ENCODE data around the gene S100B. TPM values are rescaled to one million over a fixed set of nuclear protein-coding genes. Genes with fewer than 3 reads are reported as not detected.

The S100B gene
- total RNA-seq, 4 donors from 2014 or later: 0.89 to 4.9 TPM; not detected in 2

- Histone ChIP-seq H3K4me1 (peaks cover 1 to 5% of the 10 kb centered on the region in 2 donors), H3K36me3 (no peaks in the 10 kb centered on the region), H3K9me3 (no peaks in the 10 kb centered on the region), H3K27ac (no peak overlapping the region), H3K27me3 (no peaks in the 10 kb centered on the region), H3K4me3 (replicated peaks in 1 of 3) (no peak overlapping the region)
- intact Hi-C loops (cut with DNase I): no loop called here
- DNase-seq: no peak
- TF ChIP-seq, protein P1, sequence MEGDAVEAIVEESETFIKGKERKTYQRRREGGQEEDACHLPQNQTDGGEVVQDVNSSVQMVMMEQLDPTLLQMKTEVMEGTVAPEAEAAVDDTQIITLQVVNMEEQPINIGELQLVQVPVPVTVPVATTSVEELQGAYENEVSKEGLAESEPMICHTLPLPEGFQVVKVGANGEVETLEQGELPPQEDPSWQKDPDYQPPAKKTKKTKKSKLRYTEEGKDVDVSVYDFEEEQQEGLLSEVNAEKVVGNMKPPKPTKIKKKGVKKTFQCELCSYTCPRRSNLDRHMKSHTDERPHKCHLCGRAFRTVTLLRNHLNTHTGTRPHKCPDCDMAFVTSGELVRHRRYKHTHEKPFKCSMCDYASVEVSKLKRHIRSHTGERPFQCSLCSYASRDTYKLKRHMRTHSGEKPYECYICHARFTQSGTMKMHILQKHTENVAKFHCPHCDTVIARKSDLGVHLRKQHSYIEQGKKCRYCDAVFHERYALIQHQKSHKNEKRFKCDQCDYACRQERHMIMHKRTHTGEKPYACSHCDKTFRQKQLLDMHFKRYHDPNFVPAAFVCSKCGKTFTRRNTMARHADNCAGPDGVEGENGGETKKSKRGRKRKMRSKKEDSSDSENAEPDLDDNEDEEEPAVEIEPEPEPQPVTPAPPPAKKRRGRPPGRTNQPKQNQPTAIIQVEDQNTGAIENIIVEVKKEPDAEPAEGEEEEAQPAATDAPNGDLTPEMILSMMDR (IDR thresholded peaks at IDR 0.05): no peak
- no peak for TF ChIP-seq POLR2A (IDR thresholded peaks at IDR 0.05)
- 77 to 81% methylated on average over 9 of the region's 9 CpGs for WGBS, 2 donors
These were observed 430 bp downstream of the S100B start for GRCh38 chr21:46604329-46604974.

DNA sequence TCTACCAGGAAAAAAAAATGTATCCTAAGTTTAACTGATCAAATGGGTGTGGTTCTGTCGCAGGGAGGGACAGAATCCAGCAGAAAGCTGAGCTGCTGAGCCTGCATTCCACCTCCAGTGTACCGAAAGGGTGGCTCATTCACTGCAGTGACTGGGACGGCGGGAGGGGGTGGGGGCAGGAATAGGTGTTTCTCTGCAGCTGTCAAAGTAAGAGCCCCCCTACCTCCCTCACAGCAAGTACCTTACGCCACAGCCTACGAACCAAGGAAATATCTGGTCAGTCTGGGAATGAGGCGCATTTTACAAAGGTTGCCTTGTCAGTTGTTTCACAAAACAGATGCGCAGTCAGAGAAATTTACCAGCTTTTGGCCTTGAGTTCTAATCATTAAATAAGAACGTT, 1.7 kb downstream of the S100B start:
- H3K27me3 ChIP-seq: no peaks in the 10 kb centered on the region
- 45 to 56% methylated on average over 8 to 9 of the region's 9 CpGs for WGBS, 2 donors
- no peak overlapping the region for H3K27ac ChIP-seq
- no peak overlapping the region for H3K4me3 ChIP-seq (replicated peaks in 1 of 3)
- DNase-seq: no peak
- intact Hi-C loops (cut with DNase I): no loop called here
- H3K4me1 ChIP-seq: peaks cover 9 to 15% of the 10 kb centered on the region in 2 donors
- H3K36me3 ChIP-seq: no peaks in the 10 kb centered on the region
- no peaks in the 10 kb centered on the region for H3K9me3 ChIP-seq
- TF ChIP-seq POLR2A (IDR thresholded peaks at IDR 0.05): no peak
- TF ChIP-seq, protein P1 (IDR thresholded peaks at IDR 0.05): no peak

GRCh38 chr21:46600978-46601377, 3.9 kb downstream of the S100B start:
- no peaks in the 10 kb centered on the region for H3K9me3 ChIP-seq
- intact Hi-C loops (cut with DNase I): no loop called here
- TF ChIP-seq, protein P1 (IDR thresholded peaks at IDR 0.05): no peak
- no peak for TF ChIP-seq POLR2A (IDR thresholded peaks at IDR 0.05)
- H3K27me3 ChIP-seq: no peaks in the 10 kb centered on the region
- H3K4me1 ChIP-seq: peaks cover 9 to 15% of the 10 kb centered on the region in 2 donors
- 67 to 92% methylated on average over 2 to 9 of the region's 9 CpGs for whole genome bisulfite sequencing, 2 donors
- H3K36me3 ChIP-seq: no peaks in the 10 kb centered on the region
- DNase-seq: no peak
- no peak overlapping the region for H3K4me3 ChIP-seq (replicated peaks in 1 of 3)
- no peak overlapping the region for H3K27ac ChIP-seq

GRCh38 chr21:46600305-46600704, 4.6 kb downstream of the S100B start:
- DNase-seq: no peak
- no peak for TF ChIP-seq POLR2A (IDR thresholded peaks at IDR 0.05)
- TF ChIP-seq, protein P1 (IDR thresholded peaks at IDR 0.05): no peak
- no peaks in the 10 kb centered on the region for H3K9me3 ChIP-seq
- peaks cover 9 to 15% of the 10 kb centered on the region in 2 donors for H3K4me1 ChIP-seq
- H3K27me3 ChIP-seq: no peaks in the 10 kb centered on the region
- 64 to 82% methylated on average over 5 of the region's 5 CpGs for WGBS, 2 donors
- H3K4me3 ChIP-seq (replicated peaks in 1 of 3): no peak overlapping the region
- H3K27ac ChIP-seq: no peak overlapping the region
- H3K36me3 ChIP-seq: no peaks in the 10 kb centered on the region
- intact Hi-C loops (cut with DNase I): no loop called here
